Right atrium auricular region (tissue), 2 donors: Measurements from ENCODE around the gene ST6GAL1. TPM values are rescaled to one million over a fixed set of nuclear protein-coding genes. Genes with fewer than 3 reads are reported as not detected.
"Not testable (repeated sequence)": the region's sequence is repeated elsewhere in the genome, so short reads cannot be mapped to it uniquely, and the experiment has no call there.

Source experiments
- DNase-seq: peaks from one replicate; pipeline ENCODE4 v3.0.0-alpha.2; 2019; ENCODE audit warnings: low spot score
- H3K27ac ChIP-seq, 2 donors: fragments of 200-600 bp; sonication (generic); 1 replicate in 1 of 2; 2 replicates in 1 of 2; pipeline ENCODE4 v1.5.1; 2016 to 2019
- H3K27me3 ChIP-seq, 2 donors: fragments of 200-600 bp; sonication (generic); one replicate each; pipeline versions ENCODE4 v1.5.1 to v1.6.0; 2017 to 2019
- H3K36me3 ChIP-seq: fragments of 200-600 bp; sonication (generic); one replicate; pipeline ENCODE4 v1.5.1; 2016
- H3K4me1 ChIP-seq, 2 donors: fragments of 200-600 bp; sonication (generic); one replicate each; pipeline versions ENCODE4 v1.5.1 to v1.6.0; 2017 to 2019
- H3K4me3 ChIP-seq, 2 donors: fragments of 200-600 bp; sonication (generic); 1 replicate in 1 of 2; 2 replicates in 1 of 2; pipeline ENCODE4 v1.5.1; 2017 to 2019; ENCODE audit warnings: mild to moderate bottlenecking in 1 of 2, moderate library complexity in 1 of 2
- H3K9me3 ChIP-seq, 2 donors: fragments of 200-600 bp; sonication (generic); one replicate each; pipeline ENCODE4 v1.5.1; 2019
- CTCF ChIP-seq, 2 donors: fragments of 200-600 bp; sonication (generic); IDR thresholded peaks; one replicate each; pipeline ENCODE4 v1.5.1; 2019; ENCODE audit warnings: antibody characterized with exemption in 2 of 2
- total RNA-seq, 2 donors: library from RNA; depleted of rRNA; stranded (reverse); fragments of >200 nt; gene quantifications; one replicate each; pipeline ENCODE4 v1.1.0, GENCODE V29; 2016

The ST6GAL1 gene
- total RNA-seq, 2 donors from 2014 or later: 55.1 to 94.3 TPM

- H3K9me3 ChIP-seq: no peaks in the 10 kb centered on the region
- H3K27ac ChIP-seq: no peak overlapping the region
- H3K27me3 ChIP-seq: no peaks in the 10 kb centered on the region
- peaks cover 0 to 40% of the 10 kb centered on the region in 2 donors for H3K4me1 ChIP-seq
- no peak for DNase-seq
- H3K4me3 ChIP-seq: no peak overlapping the region
- no peak for TF ChIP-seq CTCF (IDR thresholded peaks at IDR 0.05)
- peaks cover 13% of the 10 kb centered on the region for H3K36me3 ChIP-seq
Measured at GRCh38 chr3:187046033-187046432, 115.7 kb downstream of the ST6GAL1 start.

- Histone ChIP-seq H3K4me1 (peaks cover 0 to 16% of the 10 kb centered on the region in 2 donors), H3K27me3 (no peaks in the 10 kb centered on the region), H3K4me3 (no peak overlapping the region), H3K36me3 (peaks cover 25% of the 10 kb centered on the region), H3K9me3 (peaks cover 0 to 12% of the 10 kb centered on the region in 2 donors), H3K27ac (no peak overlapping the region)
- no peak for DNase-seq
- no peak for TF ChIP-seq CTCF (IDR thresholded peaks at IDR 0.05)
Measured at GRCh38 chr3:187049462-187050101, 119.3 kb downstream of the ST6GAL1 start.

GRCh38 chr3:187051066-187051465 is 120.7 kb downstream of the ST6GAL1 start:
- Histone ChIP-seq H3K36me3 (peaks cover 25% of the 10 kb centered on the region), H3K4me3 (no peak overlapping the region), H3K27me3 (no peaks in the 10 kb centered on the region), H3K4me1 (peaks cover 0 to under 1% of the 10 kb centered on the region in 2 donors), H3K9me3 (peaks cover 0 to 14% of the 10 kb centered on the region in 2 donors), H3K27ac (no peak overlapping the region)
- no peak for DNase-seq
- no peak for TF ChIP-seq CTCF (IDR thresholded peaks at IDR 0.05)

- DNase-seq: no peak
- Histone ChIP-seq H3K36me3 (peaks cover 25% of the 10 kb centered on the region), H3K4me3 (no peak overlapping the region), H3K4me1 (no peaks in the 10 kb centered on the region), H3K27me3 (no peaks in the 10 kb centered on the region), H3K9me3 (peaks cover 0 to 14% of the 10 kb centered on the region in 2 donors), H3K27ac (no peak overlapping the region)
- TF ChIP-seq CTCF (IDR thresholded peaks at IDR 0.05): no peak
Measured at GRCh38 chr3:187051724-187052366, 121.5 kb downstream of the ST6GAL1 start.

- H3K27me3 ChIP-seq, H3K27ac ChIP-seq, DNase-seq, H3K4me3 ChIP-seq, H3K4me1 ChIP-seq: not testable (repeated sequence)
- peaks cover 30% of the 10 kb centered on the region for H3K36me3 ChIP-seq
- peaks cover 2 to 14% of the 10 kb centered on the region in 2 donors for H3K9me3 ChIP-seq
Measured at GRCh38 chr3:187052427-187052826, 122.1 kb downstream of the ST6GAL1 start.

GRCh38 chr3:187054433-187054832 is 124.1 kb downstream of the ST6GAL1 start:
- not testable (repeated sequence) for H3K4me1 ChIP-seq, H3K4me3 ChIP-seq, H3K27ac ChIP-seq, DNase-seq, H3K27me3 ChIP-seq
- Histone ChIP-seq H3K9me3 (peaks cover 2 to 14% of the 10 kb centered on the region in 2 donors), H3K36me3 (peaks cover 45% of the 10 kb centered on the region)

- not testable (repeated sequence) for H3K27me3 ChIP-seq, DNase-seq, H3K4me1 ChIP-seq, H3K27ac ChIP-seq, H3K4me3 ChIP-seq
- Histone ChIP-seq H3K9me3 (peaks cover 2 to 14% of the 10 kb centered on the region in 2 donors), H3K36me3 (peaks cover 38% of the 10 kb centered on the region)
Measured at GRCh38 chr3:187057803-187058202, 127.5 kb downstream of the ST6GAL1 start.
